ENCODE results near the gene GATA5.

The GATA5 gene

DNA sequence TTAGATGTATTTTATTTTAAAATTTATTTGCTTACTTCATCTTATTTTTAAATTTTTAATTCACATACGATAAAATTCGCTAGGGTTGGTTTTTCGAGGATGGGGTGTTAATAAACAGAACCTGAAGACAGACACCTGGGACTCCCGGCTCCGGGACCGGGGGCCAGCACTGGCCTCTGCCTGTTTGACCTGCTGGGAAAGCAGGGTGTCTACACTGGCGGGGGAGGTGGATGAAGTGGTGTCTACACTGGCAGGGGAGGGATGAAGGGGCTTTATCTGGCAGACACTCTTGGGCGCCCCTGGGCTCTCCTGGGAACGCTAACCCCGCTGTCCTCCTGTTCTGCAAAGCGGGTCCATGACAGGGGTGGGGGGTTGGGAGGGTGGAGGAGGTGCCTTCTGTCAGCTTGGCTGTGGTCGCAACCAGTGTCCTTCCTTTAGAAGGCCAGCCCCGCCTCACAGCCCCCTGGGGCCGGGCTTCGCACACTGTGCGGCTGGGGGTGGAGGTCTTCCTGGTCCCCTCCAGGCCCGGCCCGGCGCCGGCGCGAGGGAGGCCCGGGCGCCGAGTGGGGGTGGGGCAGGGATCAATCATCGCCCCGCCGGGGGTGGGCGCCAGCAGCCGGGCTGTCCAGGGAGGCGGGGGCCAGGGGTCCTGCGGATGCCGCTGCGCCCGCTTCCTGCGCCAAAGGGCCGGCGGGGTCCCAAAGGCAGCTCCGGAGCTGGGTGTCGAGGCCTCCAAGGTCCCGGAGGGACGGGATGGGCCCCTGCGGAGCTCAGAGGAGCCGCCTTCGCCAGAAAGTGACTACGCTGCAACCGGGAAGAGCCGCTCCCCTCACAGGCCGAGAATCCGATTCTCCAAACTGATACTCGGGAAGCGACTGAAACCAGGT is 1.8 kb downstream of the GATA5 start:
- no peak for DNase-seq (ENCODE audit: low read depth in 2 of 2)

DNA sequence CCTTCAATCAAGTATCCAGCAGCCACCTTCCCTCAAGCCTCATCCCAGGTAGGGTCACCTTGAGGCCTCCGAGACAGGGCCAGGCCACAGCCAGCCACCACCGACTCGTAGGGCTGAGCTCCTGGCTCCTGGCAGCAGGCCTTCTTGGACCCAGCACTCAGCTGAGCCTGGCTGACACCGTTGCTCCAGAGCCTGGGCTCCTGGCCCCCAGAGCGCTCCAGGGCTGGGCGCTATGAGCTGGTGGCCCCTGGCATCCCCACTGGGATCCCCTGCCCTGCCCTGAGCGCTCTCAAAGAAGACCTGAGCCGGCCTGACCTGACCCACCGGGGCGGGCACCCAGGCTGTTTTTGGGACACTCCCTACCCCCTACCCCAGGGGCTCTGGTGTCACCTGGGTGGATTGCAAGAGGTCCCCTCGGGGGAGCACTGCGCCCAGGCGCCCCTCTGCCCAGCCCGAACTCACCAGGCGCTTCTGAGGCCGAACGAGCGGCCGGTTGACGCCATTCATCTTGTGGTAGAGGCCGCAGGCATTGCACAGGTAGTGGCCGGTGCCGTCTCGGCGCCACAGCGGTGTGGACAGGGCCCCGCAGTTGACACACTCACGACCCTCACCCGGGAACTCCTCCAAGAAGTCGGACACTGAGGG is 2.7 kb downstream of the GATA5 start:
- no peak for DNase-seq (ENCODE audit: low read depth in 2 of 2)

DNA sequence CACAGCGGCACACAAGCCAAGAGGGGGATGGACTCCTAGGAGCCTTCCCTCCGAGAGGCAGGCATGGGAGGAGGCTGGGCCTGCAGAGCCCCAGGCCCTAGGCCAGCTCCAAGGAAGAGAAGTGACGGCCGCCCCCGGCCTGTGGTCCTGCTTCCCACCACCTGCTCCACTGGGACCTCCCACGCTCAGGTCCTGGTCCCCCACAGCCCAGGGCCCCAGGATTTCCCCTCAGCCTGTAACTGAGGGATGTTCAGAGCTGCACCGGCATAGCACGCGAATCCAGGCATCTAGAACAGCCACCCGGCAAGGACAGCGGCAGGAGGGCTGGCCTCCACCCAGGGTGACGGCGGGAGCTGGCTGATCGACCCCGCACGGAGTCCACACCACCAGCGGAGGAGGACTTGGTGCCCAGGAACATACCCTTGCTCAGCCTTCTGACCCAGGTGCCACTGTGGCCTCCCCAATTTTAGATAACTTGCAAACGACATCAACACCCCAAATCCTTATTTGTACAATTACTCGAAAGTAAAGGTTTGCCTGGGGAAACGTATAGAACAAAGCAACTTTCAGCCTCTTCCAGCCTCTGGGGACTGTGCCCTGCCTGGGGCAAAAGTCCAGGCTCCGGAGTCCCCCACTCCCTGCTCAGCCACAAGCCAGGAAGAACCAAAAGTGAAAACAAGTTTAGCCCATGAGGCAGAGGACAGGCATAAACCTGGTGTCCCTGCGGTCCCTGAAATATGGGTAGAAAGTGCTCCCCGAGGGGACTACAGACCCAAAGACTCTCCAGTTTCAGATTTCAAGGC is 3.5 kb downstream of the GATA5 start:
- no peak for DNase-seq (ENCODE audit: low read depth in 2 of 2)

DNA sequence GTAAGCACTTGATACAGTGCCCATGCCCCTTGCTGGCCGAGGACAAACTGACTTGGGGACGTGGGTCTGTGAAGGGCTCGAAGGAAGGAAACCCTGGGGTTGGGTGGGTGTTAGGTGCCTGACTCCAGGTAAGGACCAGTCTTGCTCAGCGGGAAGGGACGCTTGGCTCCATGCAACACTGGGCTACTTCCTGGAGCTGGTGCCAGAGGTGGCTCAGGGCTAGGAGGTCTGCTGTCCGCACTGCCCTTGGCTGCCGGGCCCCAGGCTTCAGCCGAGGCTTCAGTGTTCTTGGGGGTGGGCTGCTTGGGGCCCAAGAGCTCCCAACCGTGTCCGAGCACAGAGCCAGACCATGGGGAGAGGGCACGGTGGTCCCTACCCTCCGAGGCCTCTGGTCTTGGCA is 5.3 kb downstream of the GATA5 start:
- no peak for DNase-seq (ENCODE audit: low read depth in 2 of 2)

DNA sequence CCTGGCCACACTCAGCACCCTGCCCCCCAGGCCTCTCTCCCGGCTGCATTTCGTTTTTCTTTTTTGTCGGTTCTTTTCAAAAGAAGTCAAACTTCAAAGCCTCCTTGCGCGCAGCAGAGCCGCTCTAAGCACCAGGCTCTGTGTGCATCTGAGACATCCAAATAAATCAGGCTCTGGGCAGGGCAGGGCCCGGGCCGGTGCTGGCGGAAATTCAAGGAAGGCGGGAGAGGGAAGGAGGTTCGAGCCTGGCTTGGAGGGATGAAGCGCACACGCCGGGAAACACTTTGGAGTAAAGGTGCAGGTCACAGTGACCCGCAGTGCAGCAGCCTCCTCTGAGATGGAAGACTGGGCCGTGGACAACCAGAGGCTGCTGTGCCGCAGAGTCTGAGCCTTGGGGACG is 5.8 kb downstream of the GATA5 start:
- DNase-seq (ENCODE audit: low read depth in 2 of 2): no peak

DNA sequence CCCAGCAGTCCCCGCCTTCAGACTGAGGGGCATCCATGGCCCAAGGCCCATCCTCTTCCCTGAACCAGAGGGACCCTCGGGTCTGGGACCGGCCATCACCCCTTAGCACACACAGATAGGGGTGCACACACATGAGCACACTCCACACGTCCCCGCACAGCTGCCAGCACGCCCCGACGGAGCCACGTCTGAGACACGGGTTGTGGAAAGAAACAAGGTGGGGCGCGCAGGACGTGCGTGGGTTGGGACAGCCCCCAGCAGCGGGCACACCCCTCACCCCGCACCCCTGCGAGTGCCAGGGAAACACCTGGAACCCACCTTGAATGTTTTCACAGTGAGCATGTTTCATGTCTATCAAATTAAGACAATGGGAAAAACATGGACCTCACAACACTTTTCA is 6.4 kb downstream of the GATA5 start:
- DNase-seq (ENCODE audit: low read depth in 2 of 2): no peak

DNA sequence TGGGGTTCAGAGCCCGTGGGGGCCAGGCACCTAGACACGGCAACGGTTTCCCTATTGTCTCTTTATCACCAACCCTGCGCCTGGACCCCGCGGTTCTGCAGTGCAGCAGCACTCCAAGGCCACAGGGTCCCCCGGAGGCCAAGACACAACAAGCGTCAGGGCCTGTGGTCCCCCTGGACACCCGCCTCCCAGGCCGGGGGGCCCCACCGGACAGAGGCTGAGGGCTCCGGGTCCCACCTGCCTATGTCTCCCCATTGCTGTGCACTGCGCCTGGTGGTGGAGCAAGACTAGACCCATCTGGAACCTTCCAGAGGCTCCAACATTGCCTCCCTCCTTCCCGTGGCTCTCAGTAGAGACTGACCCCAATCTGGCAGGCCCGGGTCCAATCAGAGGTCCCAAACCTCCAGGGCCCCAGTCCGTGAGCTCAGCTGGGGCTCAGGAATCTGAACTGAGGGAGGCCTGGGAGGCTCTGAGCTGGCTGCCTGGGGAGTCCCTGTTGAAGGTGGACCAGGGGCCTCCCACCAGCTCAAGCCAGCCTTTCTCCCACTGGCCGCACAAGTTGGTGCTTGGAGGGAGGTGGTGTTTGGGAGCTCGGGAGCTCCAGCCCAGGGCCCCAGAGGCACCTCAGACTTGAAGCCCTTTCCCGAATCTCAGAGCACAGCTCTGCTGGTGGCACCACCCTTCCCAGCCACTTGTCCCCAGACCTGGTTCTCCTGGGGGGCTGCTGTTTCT is 8.8 kb downstream of the GATA5 start:
- no peak for DNase-seq (ENCODE audit: low read depth in 2 of 2)

DNA sequence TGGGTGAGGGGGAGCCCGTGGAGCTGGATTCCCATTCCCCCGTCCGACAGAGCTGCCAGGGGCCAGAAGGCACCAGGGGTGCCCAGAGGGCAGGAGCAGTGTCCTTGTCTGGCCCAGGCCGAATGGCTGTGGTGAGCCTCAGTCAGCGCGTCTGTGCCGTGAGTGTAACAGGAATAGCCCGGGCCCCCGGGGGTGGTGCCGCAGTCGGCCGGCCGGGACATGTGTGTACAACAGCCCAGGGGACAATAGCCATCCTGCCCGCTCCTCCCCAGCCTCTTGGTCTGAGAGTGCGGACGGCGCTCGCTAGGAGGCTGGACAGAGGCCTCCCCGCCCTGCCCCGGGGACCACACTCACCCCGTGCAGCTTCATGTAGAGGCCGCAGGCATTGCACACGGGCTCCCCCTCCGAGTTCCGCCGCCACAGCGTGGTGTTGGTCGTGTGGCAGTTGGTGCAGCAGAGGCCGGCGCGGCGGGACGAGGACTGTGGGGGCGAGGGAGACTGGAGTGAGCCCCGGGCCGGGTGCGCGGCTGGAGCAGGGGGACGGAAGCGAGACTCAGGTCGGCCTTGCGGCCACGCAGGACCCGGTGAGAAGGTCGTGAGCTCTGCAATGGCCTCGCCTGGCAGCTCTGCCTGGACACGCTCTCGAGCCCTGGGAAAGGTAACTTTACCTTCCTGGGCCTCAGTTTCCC is 9.6 kb downstream of the GATA5 start:
- DNase-seq (ENCODE audit: low read depth in 2 of 2): no peak

DNA sequence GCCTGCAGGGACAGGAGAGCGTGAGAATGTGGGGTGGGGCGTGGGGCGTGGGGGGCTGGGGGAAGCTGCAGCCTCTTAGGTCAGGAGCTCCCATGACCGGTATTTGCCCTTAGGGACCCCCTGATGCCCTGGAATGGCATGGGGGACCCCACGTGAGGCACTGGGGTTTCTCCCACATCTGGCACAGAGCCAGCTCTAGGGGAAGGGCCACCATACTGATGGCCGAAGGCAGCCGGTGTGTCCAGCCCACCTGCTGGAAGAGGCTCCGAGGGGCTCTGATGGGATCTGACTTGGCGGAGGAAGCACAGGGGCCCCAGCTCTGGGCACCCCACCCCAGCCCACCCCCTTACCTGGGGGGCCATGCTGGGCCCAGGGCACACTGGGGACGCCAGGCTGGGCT is 10.8 kb downstream of the GATA5 start:
- no peak for DNase-seq (ENCODE audit: low read depth in 2 of 2)

DNA sequence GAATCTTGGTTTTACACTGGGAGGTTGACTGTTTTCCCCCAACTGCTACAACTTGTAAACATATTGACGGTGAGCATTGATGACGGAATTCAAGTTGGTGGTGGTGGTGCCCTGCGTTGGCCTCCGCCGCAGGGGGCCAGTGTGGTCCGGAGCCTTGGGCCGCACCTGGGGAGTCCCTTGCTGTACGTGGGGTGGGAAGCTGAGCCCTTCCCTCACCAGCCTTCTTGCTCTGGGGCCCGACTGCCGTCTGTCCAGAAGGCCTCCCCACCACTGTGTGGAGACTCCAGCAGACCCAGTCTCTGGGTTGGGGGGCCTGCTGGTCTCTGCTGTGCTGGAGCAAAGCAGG is 11.4 kb downstream of the GATA5 start:
- no peak for DNase-seq (ENCODE audit: low read depth in 2 of 2)

DNA sequence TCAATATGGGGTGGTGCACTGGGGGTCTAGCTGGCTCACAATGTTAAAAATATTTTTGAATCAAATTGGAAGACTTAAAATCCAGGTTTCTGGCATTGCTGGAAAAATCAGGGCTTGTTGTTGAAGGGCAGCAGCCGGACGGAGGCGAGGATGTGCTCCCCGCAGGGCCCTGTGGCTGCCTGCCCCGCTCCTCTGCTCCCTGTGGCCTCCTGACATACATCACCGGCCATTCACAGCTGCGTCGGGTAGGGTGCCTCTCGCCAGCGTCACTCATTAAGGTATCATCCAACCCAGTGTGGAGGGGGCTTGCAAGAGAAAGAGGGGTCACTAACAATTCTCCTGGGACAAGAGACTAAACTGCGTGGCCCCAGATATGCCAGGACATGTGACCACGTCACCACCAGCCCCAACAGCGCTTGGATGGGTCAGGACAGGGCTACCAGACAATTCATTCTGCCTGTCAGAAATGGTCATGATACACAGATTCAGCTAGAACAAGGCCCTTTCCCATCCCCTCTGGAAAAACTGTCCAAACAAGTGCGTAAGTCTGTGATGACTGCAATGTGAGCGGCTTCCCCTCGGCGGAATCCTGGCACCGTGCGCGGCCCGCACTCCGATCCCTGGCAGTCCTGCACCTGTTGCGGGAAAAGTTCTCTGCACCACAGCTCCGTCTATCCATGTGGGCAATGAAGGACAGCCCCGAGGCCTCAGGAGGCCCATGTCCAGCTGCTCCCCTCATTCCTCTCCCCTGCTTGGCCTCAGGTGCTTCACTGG is 12.0 kb downstream of the GATA5 start:
- DNase-seq (ENCODE audit: low read depth in 2 of 2): no peak

DNA sequence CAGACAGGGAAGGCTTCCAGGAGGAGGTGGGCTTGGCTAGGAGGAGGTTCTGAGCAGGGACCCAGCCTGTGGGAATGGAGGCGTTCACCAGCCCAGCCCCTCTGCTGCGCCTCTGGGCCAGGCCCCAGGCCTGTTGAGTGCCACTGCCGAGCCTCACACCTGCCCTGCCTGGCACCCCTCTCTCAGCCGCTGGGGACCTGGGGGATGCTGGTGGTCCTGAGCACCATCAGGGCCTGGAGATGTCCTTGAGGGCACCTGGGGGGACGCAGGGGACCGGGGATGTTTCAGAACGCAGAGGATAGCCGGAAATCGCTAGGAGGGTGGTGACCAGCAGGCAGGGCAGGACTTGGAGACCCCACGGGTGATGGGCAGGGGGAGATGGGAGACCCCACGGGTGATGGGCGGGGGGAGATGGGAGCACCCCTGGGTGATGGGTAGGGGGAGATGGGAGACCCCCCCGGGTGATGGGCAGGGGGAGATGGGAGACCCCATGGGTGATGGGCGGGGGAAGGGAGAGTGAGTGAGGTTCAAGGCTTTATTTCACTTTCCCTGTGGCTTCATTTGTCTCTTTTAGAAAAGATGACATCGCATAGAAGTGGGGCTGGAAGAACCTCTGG is 12.7 kb downstream of the GATA5 start:
- no peak for DNase-seq (ENCODE audit: low read depth in 2 of 2)

DNA sequence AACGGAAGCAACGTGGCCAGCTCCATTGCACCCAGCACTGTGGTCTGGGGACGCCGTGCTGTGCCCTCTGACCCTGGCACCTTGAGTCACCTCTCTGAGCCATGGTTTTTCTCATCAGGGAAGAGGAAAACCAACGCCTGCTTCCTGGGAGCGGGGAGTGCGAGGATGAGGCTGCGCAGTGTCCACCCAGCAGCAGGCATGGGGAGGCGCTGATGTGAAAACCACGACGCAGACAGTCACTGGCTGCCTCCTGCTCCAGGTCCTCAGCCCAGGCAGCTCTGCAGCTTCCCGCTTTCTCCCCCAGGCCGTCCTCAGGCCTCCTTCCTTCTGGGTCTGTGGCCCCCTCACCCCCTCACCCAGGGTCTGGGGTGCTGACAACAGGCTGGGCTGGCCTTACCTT is 14.0 kb downstream of the GATA5 start:
- DNase-seq (ENCODE audit: low read depth in 2 of 2): no peak

DNA sequence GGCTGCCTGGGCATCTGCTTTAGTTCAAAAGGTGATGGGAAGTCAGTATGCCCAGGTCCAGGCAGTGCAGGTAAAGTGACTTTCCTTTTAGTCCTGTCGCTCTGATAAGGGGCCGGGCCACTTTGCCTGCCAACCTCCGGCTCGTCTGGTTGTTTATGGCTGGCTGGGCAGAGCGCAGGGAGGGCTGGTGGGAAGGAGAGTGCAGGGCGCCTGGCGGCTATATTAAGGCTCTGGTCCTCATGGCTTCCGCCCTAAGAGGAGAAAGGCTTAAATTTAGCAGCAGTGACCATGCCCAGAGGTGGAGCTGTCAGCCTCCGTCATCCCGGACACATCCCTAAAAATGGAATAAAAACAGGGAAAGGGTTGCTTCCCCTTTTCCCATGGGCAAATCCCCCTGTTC is 14.6 kb downstream of the GATA5 start:
- no peak for DNase-seq (ENCODE audit: low read depth in 2 of 2)

DNA sequence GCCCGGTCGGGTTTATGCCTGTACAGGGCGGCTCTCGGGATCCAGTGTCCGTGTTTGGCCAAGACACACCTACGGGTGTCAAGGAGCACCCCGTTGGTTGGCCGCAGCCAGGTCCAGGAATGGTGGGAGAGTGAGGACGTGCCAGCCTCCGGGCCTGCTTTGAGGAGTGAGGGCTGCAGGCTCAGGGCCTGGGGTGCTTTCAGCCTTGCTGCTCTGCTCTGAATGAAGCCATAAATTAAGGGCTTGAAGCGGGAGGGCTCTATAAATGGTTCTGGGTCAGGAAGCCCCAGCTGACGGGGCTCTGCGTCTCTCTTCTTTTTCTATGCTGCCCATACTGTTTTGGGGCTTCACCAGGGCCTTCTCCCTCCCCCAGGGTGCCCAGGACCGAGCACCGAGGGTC is 15.1 kb downstream of the GATA5 start:
- no peak for DNase-seq (ENCODE audit: low read depth in 2 of 2)

DNA sequence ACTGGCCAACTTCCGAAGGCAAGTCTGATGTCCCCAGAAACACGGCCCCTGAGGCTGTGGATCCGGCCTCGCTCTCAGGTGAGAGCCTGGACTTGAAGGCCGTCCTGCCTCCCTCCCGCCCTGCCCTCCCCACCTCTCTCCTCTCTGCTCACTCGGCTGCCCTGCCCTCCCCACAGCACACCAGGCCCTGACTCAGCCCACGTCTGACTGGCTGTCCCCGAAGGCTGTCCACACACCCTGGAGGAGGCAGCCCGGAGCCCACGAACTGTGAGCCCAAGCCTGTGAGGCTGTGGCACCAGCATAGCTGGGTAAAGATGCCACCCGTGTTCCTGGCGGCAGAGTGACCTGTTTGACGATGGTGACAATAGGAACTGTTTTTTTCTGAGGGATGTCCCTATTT is 16.3 kb downstream of the GATA5 start:
- DNase-seq (ENCODE audit: low read depth in 2 of 2): no peak

DNA sequence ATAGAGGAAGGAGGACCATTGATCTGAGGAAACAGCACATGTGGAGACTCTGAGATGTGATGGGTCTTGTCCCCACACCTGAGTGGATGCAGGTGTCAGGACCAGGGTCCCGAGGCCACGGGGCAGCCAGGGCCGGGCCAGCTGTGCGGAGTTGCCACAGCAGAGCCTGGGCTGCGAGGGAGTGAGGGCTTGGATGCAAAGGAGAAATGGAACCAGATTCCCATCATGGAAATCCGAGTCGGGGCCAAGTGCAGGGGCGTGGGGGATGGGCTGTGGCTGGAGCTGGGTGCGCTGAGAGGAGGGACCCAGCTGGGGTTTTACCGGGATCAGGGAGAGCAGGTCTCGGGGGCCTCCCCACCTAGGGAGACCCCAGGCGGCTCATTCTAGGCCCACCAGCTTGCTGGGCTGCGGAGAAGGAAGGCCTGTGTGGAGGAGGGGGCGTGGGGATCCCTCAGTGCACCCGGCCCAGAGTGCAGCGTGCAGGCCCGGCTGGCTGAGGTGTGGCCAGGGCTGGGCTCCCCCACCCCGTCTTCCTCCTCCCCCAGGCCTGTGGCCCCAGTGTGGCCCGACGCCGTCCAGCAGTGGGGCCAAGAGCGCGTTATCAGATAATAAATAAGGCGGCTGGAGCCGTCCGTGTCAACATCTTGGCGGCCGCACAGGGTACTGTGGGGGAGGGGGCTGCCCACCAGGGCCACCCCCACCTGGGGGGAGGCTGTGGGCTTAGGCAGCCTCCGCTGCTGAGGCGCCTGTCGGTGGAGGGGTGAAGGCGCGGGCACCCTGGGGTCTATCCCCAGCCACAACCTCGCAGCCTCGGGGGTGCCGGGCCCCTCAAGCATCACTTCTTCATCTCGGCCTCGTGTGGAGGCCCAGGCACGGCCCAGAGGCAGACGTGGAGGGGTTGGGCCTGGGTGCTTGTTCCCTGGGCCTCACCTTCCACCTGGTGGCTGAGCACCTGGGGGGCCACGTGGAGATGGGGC is 17.2 kb downstream of the GATA5 start:
- no peak for DNase-seq (ENCODE audit: low read depth in 2 of 2)

DNA sequence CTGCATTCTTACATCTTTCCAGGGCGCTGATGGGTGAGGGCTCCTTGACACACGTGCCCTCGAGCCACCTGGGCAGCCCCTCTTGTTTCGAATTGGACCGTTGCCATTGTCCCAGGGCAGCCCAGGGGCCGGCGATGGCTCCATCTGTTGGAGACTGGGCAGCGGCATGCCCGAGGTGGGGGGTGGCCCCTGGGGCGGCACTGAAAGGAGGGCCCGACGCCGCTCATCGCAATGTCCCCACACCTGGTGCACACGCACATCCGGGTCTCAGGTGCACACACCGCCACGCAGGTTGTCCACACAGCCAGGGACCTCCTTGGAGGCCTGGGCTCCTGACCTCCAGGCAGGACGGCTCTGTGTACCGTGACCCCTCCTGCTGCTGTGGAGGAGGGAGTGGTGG is 18.0 kb downstream of the GATA5 start:
- DNase-seq (ENCODE audit: low read depth in 2 of 2): no peak

DNA sequence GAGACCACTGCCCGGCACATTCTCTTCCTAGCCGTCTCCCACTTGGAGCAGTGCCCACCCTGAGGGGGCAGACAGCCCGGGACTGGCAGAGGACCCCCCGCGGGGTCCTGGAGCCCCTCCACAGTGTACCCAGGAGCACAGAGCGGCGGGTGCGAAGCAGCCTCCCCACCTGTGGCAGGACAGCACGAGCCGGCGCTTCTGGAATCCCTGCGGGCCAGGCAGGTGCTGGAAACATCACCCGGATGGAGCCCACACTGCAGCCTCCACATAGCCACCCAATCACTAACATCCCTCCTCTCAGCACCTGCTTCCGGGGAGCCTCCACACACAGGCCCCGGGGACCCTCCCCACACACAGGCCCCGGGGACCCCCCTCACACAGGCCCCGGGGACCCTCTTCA is 18.7 kb downstream of the GATA5 start:
- DNase-seq (ENCODE audit: low read depth in 2 of 2): no peak
